Measurements from ENCODE around the gene TTLL6.

TTLL6 gene

GRCh38 chr17:48759288-48759687, 57.7 kb downstream of the TTLL6 start:
- H3K4me3 ChIP-seq (ENCODE audit: low read length): no peak overlapping the region
- no peak for TF ChIP-seq ZNF274 (IDR thresholded peaks at IDR 0.05; ENCODE audit: low read depth, low read length)

GRCh38 chr17:48757524-48757961, 59.5 kb downstream of the TTLL6 start:
- no peak overlapping the region for H3K4me3 ChIP-seq (ENCODE audit: low read length)
- TF ChIP-seq ZNF274 (IDR thresholded peaks at IDR 0.05; ENCODE audit: low read depth, low read length): no peak

- no peak for TF ChIP-seq ZNF274 (IDR thresholded peaks at IDR 0.05; ENCODE audit: low read depth, low read length)
- H3K4me3 ChIP-seq (ENCODE audit: low read length): no peak overlapping the region
These were observed 60.2 kb downstream of the TTLL6 start for GRCh38 chr17:48756830-48757251.

- TF ChIP-seq ZNF274 (IDR thresholded peaks at IDR 0.05; ENCODE audit: low read depth, low read length): no peak
- no peak overlapping the region for H3K4me3 ChIP-seq (ENCODE audit: low read length)
These were observed 61.7 kb downstream of the TTLL6 start for GRCh38 chr17:48755356-48755755.

- TF ChIP-seq ZNF274 (IDR thresholded peaks at IDR 0.05; ENCODE audit: low read depth, low read length): no peak
- no peak overlapping the region for H3K4me3 ChIP-seq (ENCODE audit: low read length)
These were observed 62.3 kb downstream of the TTLL6 start for GRCh38 chr17:48754500-48755261.

GRCh38 chr17:48753794-48754499, 63.1 kb downstream of the TTLL6 start:
- TF ChIP-seq ZNF274 (IDR thresholded peaks at IDR 0.05; ENCODE audit: low read depth, low read length): no peak
- H3K4me3 ChIP-seq (ENCODE audit: low read length): no peak overlapping the region

GRCh38 chr17:48752399-48753288, 64.4 kb downstream of the TTLL6 start:
- no peak for TF ChIP-seq ZNF274 (IDR thresholded peaks at IDR 0.05; ENCODE audit: low read depth, low read length)
- no peak overlapping the region for H3K4me3 ChIP-seq (ENCODE audit: low read length)

GRCh38 chr17:48751733-48752398, 65.2 kb downstream of the TTLL6 start:
- no peak overlapping the region for H3K4me3 ChIP-seq (ENCODE audit: low read length)
- no peak for TF ChIP-seq ZNF274 (IDR thresholded peaks at IDR 0.05; ENCODE audit: low read depth, low read length)

- H3K4me3 ChIP-seq (ENCODE audit: low read length): no peak overlapping the region
- no peak for TF ChIP-seq ZNF274 (IDR thresholded peaks at IDR 0.05; ENCODE audit: low read depth, low read length)
These were observed 65.9 kb downstream of the TTLL6 start for GRCh38 chr17:48751172-48751571.

GRCh38 chr17:48749621-48750553, 67.1 kb downstream of the TTLL6 start:
- TF ChIP-seq ZNF274 (IDR thresholded peaks at IDR 0.05; ENCODE audit: low read depth, low read length): no peak
- no peak overlapping the region for H3K4me3 ChIP-seq (ENCODE audit: low read length)

GRCh38 chr17:48748718-48749566, 68.1 kb downstream of the TTLL6 start:
- H3K4me3 ChIP-seq (ENCODE audit: low read length): no peak overlapping the region
- no peak for TF ChIP-seq ZNF274 (IDR thresholded peaks at IDR 0.05; ENCODE audit: low read depth, low read length)

All from GM08714 (cell line).